ENCODE results near the gene CDH26. TPM values are rescaled to one million over a fixed set of nuclear protein-coding genes. Genes with fewer than 3 reads are reported as not detected.

Gene CDH26
- polyA plus RNA-seq, 1 experiment: 0.18 TPM

DNA sequence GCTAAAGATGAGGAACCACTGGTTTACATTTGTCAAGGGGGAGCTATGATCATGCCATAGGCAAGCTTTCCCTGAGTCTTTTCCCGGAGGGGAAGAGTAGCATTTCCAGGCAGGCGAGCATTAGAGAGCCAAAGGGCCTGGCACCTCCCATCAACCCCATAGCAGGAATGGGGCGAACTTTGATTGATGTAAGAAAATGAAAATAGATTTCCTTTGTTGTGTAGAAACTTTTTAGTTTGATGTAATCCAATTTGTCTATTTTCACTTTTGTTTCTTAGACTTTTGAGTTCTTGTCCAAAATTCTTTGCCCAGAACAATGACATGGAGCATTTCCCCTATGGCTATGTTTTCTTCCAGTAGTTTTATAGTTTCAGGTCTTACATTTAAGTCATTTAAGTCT lies 85.2 kb downstream of the CDH26 start:
- H3K36me3 ChIP-seq (ENCODE audit: control insufficient read depth, insufficient read depth, low read length): no peaks in the 10 kb centered on the region
- TF ChIP-seq, protein P1, sequence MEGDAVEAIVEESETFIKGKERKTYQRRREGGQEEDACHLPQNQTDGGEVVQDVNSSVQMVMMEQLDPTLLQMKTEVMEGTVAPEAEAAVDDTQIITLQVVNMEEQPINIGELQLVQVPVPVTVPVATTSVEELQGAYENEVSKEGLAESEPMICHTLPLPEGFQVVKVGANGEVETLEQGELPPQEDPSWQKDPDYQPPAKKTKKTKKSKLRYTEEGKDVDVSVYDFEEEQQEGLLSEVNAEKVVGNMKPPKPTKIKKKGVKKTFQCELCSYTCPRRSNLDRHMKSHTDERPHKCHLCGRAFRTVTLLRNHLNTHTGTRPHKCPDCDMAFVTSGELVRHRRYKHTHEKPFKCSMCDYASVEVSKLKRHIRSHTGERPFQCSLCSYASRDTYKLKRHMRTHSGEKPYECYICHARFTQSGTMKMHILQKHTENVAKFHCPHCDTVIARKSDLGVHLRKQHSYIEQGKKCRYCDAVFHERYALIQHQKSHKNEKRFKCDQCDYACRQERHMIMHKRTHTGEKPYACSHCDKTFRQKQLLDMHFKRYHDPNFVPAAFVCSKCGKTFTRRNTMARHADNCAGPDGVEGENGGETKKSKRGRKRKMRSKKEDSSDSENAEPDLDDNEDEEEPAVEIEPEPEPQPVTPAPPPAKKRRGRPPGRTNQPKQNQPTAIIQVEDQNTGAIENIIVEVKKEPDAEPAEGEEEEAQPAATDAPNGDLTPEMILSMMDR (IDR thresholded peaks at IDR 0.05; ENCODE audit: insufficient read depth, low read depth, low read length): no peak
- no peak for DNase-seq (ENCODE audit: low read depth)
- no peaks in the 10 kb centered on the region for H3K27me3 ChIP-seq (ENCODE audit: control insufficient read depth, insufficient read depth, low read length)
- H3K4me3 ChIP-seq (ENCODE audit: low read depth, low read length): no peak overlapping the region
- POLR2A ChIA-PET: no interaction called here
- CTCF ChIA-PET: interaction anchor here (1.4 to 1.9 kb wide), 2 partner anchors 15 to 20 kb away, joined by 3 to 5 read pairs; no protein-coding TSS in a partner anchor

GRCh38 chr20:60046011-60046413 lies 87.8 kb downstream of the CDH26 start:
- Histone ChIP-seq H3K27me3 (ENCODE audit: control insufficient read depth, insufficient read depth, low read length) (no peaks in the 10 kb centered on the region), H3K4me3 (ENCODE audit: low read depth, low read length) (no peak overlapping the region), H3K36me3 (ENCODE audit: control insufficient read depth, insufficient read depth, low read length) (no peaks in the 10 kb centered on the region)
- POLR2A ChIA-PET: no interaction called here
- TF ChIP-seq, protein P1 (IDR thresholded peaks at IDR 0.05; ENCODE audit: insufficient read depth, low read depth, low read length): no peak
- CTCF ChIA-PET: interaction anchor here (0.6 to 4.2 kb wide), 6 partner anchors 9 to 1183 kb away, joined by 3 to 35 read pairs (median 3); no protein-coding TSS in a partner anchor
- peak; percentile 37 for DNase-seq (ENCODE audit: low read depth)

- ChIA-PET CTCF (interaction anchor here (0.6 to 4.2 kb wide), 5 partner anchors 9 to 1183 kb away, joined by 3 to 35 read pairs (median 3); no protein-coding TSS in a partner anchor), POLR2A (no interaction called here)
- TF ChIP-seq, protein P1 (IDR thresholded peaks at IDR 0.05; ENCODE audit: insufficient read depth, low read depth, low read length): no peak
- DNase-seq (ENCODE audit: low read depth): no peak
- no peaks in the 10 kb centered on the region for H3K36me3 ChIP-seq (ENCODE audit: control insufficient read depth, insufficient read depth, low read length)
- H3K27me3 ChIP-seq (ENCODE audit: control insufficient read depth, insufficient read depth, low read length): no peaks in the 10 kb centered on the region
- H3K4me3 ChIP-seq (ENCODE audit: low read depth, low read length): no peak overlapping the region
These were observed 88.2 kb downstream of the CDH26 start for GRCh38 chr20:60046436-60046835.

GRCh38 chr20:60046860-60047259 lies 88.6 kb downstream of the CDH26 start:
- Histone ChIP-seq H3K4me3 (ENCODE audit: low read depth, low read length) (no peak overlapping the region), H3K36me3 (ENCODE audit: control insufficient read depth, insufficient read depth, low read length) (no peaks in the 10 kb centered on the region), H3K27me3 (ENCODE audit: control insufficient read depth, insufficient read depth, low read length) (no peaks in the 10 kb centered on the region)
- CTCF ChIA-PET: interaction anchor here (2.1 to 4.2 kb wide), 2 partner anchors 9 to 10 kb away, joined by 9 to 35 read pairs; no protein-coding TSS in a partner anchor
- POLR2A ChIA-PET: no interaction called here
- TF ChIP-seq, protein P1 (IDR thresholded peaks at IDR 0.05; ENCODE audit: insufficient read depth, low read depth, low read length): no peak
- no peak for DNase-seq (ENCODE audit: low read depth)

DNA sequence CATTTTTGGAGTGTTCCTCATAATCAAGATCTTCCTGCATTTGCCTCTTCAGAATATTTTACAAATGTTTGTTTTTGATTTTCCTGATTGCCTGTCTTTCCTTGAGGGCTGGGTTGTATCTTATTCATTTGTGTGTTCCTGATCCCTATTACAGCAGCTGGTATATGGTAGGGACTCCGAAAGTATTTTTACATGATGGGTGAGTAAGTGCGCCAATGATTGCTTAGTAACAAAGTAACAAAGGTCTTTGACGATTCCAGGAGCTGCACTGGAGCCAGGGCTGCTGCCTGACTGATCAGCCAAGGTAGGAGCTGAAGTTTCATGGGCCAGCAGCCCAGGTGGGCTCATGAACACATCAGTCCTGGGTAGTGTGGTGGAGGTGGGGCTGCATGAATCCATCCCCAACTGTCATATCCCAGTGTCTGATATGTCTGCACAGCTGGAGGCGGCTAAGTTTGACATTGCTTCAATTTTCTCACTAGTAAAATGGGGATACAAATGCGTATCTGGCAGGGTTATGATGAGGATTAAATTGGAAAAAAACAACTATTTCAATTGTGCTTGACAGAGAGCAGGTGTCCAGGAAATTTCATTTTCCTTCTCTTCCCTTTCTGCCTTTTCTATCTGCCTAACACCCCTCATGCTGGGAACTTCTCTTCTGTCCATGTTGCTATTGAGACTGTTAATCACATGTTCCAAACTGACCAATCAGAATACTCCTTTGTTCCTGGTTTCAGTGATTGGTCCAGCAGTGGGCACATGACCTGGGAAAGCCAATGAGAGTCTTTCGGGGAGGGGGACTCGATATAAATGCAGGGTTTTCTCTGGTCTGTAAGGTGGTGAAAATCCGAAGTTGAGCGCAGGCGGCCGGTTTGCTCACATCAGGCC lies 90.7 kb downstream of the CDH26 start:
- no peak for DNase-seq (ENCODE audit: low read depth)
- H3K27me3 ChIP-seq (ENCODE audit: control insufficient read depth, insufficient read depth, low read length): no peaks in the 10 kb centered on the region
- H3K36me3 ChIP-seq (ENCODE audit: control insufficient read depth, insufficient read depth, low read length): no peaks in the 10 kb centered on the region
- ChIA-PET CTCF (interaction anchor here (1.0 to 4.2 kb wide), 2 partner anchors 8 to 158 kb away, joined by 4 to 35 read pairs; no protein-coding TSS in a partner anchor), POLR2A (no interaction called here)
- H3K4me3 ChIP-seq (ENCODE audit: low read depth, low read length): no peak overlapping the region
- TF ChIP-seq, protein P1 (IDR thresholded peaks at IDR 0.05; ENCODE audit: insufficient read depth, low read depth, low read length): no peak
